HG02981 (cell line): Measurements from ENCODE around the gene SGSH.

Source experiments
- ATAC-seq: cut with Tn5 transposase; IDR thresholded peaks from one replicate; pipeline ENCODE4 v1.9.1; 2021; ENCODE audit warnings: mild to moderate bottlenecking, moderate library complexity; ENCODE audit not compliant: unreplicated experiment

Gene SGSH

DNA sequence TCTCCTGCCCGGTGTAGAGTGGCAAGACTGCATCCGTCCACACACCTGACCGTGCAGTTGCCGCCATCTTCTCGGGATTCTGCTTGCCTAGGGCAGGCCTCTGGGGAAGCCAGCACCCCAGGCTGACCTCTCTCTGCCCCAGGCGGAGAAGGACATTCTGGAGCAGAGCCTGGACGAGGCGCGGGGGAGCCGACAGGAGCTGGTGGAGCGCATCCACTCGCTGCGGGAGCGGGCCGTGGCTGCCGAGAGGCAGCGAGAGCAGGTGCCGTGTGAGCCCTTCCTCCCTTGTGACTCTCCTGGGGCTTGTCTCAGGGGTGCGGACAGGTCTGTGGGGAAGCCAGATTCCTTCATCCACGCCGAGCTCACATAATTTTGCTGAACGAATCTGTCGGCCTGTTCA is 30.5 kb downstream of the SGSH start:
- ATAC-seq, result no peak

DNA sequence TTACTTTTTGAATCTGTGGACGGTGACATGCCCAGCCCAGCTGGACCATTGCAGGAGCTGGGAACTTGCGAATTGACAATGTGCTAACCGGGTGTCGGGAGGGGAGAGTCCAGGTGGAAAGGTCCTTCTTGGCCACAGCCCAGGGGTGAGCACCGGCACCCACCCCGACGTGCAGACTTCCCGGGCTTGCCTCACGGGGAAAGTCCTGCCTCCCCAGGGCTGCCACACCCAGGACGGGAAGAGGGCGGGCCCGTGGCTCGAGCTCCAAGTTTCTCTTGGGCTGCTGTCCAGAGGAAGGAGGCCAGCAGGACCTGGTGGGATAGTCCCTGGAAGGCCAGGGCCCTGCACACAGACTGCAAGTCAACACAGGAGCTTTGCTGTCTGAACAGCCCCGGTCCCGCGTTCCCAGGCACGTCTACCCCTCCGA is 32.6 kb downstream of the SGSH start:
- ATAC-seq, result no peak

DNA sequence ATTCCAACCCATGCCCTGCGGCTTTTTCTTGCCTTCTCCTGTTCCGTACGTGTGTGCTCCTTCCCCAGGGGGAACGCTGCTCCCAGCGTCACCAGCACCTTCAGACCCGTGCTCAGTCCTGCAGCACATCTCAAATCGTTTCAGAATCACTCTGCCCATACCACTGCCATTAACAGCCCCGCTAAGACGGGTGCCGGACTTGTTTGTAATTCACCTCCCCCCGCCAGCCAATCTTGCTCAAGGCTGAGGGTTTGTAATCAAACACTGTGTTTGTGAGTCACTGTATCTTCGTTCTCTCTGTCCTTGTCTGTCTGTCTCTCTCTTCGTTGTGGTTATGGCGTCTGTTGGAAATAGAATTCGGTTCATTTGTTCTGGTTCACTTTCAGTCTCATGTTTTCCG is 33.0 kb downstream of the SGSH start:
- no peak for ATAC-seq

DNA sequence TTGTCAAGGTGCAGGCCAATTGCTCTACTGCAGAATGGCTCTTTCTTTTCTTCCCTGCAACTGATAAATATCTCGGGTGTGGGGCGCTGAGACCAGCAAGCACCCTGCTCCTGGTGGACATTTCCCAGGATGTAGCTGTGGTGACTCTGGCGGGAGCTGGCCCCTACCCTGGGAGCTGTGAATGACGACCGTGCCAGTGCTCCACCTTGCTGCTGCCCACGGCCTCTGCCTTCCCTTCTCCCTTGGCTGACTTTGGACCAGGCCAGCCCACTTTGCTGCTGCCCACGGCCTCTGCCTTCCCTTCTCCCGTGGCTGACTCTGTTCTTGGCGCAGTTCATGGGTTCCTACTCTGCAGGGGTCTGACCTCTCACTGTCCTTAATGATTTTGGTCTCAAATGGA is 34.2 kb downstream of the SGSH start:
- ATAC-seq, result no peak

DNA sequence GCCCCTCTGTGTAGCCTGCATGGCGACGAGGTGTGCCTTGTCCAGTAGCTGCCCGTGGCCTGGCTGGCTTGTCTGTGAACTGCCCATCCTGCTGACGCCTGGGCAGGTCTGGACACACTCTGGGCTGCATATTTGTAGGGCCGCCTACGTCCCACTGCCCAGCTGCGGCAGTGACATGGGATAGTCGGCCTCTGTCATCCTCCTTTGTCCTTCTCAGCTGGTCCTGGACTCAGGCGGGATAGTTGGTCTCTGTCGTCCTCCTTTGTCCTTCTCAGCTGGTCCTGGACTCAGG is 35.8 kb downstream of the SGSH start:
- no peak for ATAC-seq

DNA sequence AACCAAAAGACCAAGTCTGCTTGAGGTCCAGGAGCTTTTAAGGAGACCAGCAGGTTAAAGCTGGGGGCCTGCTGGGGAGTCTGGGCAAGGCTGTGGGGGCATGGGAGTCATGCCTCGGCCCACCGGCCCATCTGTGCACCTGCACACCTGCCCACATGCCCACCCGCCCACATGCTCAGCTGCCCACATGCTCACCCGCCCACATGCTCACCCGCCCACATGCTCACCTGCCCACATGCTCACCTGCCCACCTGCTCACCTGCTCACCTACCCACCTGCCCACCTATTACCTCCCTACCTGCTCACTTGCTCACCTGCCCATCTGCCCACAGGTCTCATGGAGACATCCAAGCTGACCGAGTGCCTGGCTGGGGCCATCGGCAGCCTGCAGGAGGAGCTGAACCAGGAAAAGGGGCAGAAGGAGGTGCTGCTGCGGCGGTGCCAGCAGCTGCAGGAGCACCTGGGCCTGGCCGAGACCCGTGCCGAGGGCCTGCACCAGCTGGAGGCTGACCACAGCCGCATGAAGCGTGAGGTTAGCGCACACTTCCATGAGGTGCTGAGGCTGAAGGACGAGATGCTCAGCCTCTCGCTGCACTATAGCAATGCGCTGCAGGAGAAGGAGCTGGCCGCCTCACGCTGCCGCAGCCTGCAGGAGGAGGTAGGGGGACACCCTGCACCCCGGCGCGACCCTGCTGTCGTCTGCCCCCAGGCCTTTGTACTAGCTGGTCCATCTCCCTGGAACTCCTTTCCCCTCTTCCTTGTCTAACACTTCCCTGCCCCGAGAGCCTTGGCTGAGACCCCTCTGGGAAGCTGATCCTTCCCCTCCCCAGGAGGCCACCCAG is 36.3 kb downstream of the SGSH start:
- ATAC-seq, result no peak

DNA sequence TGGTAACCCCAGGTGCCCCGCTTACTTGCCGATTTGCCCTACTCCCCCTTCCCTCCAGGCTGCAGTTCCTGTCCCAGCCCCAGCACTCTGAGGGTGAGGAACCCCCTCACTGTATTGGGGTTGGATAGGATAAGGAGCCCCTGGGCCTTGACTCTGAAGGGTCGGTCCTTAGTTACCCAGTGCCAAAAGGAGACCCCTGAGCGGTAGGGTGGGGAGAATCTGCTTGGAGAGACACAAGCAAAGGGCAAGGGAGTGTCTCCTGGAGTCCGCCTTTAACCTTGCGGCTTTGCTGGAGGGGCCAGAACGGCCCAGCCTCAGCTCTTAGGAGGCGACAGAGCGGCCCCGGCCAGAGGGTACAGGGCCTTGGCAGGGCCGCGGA is 37.3 kb downstream of the SGSH start:
- ATAC-seq, result no peak

DNA sequence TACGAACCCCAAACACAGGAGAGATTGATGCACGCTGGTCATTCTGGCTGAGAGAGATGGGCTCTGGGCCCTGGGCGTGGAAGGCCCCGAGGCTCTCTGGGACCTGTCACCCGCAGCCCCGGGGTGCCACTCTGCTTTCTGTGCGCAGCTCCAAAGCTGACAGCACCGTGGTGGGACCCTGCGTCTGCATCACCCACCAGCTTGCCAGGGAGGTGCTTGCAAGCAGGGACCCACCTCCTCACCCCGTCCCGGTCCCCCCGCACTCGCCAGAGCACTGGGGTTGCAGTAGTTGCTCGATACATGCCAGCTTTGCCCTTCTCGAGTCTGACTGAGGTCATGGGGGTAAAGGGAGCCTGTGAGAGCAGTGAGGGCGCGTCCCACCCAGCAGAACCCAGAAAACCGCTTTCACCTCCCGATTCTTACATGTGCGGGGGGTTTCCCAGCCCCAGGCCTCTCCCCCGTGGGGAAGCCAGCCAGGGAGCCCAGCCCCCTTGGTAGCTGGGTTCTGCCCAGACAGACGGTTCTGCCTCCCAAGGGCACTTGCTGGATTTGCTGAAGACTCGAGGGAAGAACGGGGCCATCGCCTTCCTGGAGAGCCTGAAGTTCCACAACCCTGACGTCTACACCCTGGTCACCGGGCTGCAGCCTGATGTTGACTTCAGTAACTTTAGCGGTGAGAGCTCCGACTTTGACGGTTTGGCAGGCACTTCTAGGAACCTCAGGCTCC is 37.9 kb downstream of the SGSH start:
- ATAC-seq, result no peak

DNA sequence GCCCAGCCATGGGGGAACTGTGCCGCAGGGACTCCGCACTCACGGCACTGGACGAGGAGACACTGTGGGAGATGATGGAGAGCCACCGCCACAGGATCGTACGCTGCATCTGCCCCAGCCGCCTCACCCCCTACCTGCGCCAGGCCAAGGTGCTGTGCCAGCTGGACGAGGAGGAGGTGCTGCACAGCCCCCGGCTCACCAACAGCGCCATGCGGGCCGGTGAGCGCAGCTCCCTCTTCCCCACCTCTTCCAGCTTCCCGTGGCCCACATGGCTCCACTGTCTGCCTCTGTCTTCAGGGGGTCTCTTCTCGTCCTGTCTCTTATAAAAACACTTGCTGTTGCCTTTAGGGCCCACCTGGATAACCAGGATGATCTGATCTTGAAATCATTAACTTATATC is 38.7 kb downstream of the SGSH start:
- no peak for ATAC-seq

DNA sequence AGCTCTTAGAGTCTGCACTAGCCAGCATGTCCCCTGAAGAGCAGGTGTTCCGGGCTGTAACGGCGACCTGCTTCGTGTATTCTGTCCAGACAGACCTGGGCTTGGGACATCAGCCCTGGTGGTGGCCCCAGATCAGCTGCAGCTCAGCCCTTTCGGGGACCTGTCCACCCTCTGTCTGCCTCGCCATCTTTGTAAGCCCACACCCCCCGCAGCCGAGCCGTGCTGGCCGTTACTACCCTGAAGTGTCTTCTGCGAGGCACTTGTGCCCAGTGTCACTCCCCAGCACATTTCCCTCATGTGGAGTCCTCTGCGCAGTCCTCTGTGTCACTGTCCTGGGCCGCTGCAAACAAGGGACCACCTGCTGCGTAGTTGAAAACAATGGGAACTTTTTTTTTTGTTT is 39.9 kb downstream of the SGSH start:
- no peak for ATAC-seq

DNA sequence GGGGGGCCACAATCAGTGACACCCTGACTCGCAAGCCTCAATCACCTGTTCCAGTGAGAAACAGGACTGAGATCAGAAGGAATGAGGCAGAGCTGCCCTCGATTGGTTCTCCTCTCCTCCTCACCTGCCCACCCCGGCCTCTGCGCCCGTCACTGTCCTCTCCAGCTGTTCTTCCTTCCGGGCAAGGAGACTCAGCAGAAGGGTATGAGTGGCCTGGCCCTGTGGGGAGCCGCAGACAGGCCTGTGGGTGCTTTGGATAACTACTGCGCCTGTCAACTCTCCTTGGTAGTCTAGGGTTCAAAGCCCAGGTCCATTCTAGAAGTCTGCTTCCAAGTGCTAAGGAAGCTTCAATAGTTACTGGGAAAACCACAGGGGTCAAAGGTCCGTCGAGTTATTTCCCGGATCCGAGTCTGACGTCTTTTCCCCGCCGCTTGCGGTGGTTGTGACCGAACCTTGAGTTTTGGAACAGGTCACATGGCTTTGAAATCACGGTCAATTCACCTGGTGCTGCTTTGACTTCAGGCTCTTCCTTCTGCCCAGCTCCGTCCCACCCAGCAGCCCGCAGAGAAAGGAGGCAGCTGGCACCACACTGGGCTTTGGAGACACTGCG is 42.0 kb downstream of the SGSH start:
- no peak for ATAC-seq

DNA sequence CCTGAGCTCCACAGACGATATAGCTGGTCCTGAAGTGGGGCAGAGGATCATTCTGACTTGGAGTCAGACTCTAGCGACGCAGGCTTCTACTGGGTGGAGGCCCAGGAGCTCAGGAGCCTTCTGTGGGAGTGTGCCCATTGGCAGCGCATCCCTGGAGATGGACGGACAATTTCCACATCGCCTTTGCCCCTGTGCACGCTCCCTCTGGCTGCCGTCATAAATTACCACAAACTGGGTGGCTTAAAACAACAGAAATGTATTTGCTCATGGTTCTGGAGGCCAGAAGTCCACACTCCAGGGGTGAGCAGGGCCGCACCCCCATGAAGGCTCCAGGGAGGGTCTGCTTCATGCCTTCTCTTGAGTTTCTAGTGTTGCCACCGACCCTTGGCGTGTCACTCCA is 43.4 kb downstream of the SGSH start:
- no peak for ATAC-seq

DNA sequence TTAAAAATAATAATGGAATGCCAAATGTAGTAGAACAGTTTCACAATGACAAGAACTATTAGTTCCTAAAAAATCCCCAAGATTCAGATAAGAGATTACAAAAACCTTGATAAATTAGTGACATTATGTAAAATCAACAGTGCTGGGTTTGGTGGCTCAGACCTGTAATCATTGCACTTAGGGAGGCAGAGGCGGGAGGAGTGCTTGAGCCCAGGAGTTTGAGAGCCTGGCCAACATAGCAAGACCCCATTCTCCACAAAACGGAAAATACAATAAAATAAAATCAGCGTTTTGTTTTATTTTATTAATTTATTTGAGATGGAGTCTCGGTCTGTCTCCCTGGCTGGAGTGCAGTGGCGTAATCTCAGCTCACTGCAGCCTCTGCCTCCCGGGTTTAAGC is 46.2 kb downstream of the SGSH start:
- ATAC-seq, result no peak

DNA sequence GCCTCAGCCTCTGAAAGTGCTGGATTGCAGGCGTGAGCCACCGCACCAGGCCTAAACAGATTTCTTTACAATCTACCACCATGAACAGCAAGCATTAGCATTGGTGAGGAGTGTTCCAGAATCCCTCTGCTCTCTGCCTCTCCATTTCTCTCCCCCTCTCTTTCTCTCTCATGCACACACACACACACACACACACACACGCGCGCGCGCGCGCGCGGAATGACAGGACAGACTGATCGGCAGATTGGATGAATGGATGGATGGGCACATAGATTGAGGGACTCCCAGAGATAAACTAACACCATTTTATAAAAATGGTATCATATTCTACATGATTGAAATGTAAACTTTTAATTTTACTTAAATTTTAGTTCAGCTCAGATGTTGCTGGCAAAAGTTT is 47.0 kb downstream of the SGSH start:
- ATAC-seq, result no peak

DNA sequence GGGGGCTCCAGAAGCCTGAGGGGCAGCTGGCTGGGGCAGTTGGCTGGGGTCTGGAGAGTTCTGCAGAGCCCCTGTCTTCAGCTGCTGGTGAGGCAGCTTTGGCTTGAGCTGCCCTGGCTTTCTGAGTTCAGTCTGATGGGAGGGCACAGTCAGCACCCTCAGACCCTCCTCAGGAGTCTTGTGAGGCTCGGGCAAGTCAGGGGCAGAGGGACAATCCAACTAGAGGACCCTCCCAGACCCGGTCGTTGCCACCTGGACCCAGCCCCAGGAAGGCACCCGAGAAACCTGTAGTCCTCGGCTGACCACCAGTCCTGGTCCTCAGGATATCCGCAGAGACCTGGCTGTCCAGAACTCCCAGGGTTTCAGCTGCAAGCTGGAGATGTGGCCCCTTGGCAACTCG is 48.5 kb downstream of the SGSH start:
- ATAC-seq, result no peak

DNA sequence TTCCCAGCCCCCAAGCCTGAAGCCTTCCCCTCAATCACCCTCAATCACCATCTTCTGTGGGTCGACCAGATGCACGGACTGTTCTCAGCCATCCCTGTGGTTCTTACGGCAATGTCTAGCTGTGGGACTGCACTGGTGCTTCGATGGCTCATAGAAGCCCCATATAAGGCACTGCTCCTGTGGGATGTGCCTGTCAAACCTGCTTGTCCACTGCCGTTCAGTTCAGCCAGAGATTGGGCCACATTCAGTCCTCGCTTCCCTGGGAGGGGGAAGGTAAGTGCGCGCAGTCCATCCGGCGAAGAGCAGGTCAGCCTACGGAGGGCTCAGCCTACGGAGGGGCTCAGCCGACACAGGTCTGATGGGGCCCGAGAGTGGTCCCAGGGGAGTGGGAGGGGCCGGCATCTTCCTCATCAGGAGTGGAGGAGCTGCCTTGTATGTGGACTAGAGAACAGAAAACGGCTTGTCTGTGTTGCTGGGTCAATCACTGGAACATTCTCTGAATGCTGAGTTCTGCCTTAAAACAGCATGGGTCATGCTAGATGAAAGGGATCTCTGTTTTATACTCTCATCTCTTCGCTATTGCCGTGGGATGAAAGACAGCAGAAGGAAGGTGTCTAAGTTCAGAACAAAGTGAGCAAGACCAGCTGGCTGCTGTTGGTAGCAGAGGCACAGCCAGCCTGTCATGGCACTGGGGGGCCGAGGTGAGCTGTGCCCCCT is 50.2 kb downstream of the SGSH start, which contains the start of gene CARD14:
Gene CARD14 (plus strand): TSS at position 247 of the 717 bp plus-strand sequence. CDS start 11,409 bp downstream, outside the sequence.
- no peak for ATAC-seq

DNA sequence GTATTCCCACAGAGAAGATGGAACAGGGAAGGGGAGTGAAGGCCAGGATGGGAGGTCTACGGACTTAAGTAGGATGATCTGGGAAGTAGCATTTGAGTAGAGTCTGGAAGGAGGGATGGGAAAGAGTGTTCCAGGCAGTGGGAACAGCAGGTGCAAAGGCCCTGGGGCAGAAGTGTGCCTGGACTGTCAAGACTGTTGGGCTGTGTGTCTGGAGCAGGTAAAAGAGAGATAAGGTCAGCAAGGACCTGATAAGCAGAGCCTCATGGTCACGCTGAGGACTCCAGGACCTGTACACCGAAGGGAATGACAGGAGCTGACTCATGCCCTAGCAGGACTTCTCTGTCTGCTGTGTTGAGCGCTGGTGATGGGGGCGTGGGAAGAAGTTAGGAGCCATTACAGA is 51.0 kb downstream of the SGSH start:
- no peak for ATAC-seq

DNA sequence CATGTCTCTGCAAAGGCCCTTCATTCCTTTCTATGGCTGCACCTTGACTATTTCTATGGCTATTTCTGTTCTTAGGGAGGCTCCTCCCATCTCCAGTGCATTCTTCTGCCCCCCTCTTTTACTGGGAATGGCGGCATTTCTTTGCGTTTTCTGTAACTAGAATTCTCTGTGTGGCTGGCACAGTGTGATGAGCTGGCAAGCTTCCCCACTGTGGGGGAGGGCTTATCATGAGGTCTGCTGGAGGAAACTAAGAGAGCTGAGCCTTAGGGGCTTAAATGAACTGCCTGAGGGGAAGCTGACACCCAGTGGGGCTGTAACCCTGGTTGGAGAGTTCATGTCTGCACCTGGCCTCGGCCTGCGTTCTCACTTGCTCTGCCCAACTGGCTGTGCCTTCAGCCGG is 51.8 kb downstream of the SGSH start:
- no peak for ATAC-seq

DNA sequence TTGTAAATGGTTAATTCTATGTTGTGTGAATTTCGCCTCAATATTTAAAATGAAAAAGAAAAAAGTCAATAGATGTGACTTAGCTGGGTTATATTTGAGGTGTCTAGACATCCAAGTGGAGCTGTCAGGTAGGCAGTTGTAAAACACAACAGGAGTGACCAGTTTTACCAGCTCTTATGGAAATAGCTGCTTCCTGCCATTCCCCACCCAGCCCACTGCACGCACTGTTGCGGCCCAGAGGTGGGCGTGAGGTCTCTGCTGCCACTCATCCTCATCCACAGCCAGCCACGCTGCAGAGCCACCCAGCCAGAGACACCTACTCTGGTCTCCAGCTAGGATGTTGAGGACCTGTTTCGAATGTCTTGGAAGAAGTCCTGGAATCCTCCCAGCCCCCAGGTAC is 53.7 kb downstream of the SGSH start:
- no peak for ATAC-seq

DNA sequence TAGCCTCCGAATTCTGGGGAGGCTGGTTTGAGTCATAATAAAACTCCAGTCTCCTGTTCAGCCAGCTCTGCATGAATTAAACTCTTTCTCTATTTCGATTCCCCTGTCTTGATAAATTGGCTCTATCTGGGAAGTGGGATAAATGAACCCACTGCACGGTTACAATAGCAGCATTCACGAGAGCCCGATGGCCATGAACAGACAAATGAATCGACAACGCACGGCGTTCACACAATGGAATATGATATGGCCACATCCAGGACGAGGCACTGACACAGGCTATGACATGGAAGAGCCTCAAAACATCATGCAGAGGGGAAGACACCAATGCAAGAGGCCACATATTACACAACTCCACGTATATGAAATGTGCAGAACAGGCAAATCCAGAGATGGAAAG is 55.9 kb downstream of the SGSH start:
- ATAC-seq, result no peak

DNA sequence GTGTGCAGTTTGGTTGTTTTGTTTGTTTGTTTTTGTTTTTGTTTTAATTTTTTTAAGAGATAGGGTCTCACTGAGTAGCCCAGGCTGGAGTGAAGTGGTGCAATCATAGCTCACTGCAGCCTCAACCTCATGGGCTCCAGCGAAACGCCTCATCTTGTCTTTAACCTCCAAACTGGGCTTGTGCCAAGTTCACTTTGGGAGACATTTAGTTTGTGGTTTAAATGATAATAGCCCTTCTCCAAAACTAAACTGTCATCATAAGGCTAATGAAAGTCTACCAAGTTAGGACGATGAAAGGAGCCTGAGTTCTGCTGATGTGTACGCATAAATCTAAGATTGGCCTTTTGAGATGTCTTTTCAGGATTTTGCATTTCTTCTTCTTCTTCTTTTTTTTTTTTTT is 56.8 kb downstream of the SGSH start:
- ATAC-seq, result no peak

DNA sequence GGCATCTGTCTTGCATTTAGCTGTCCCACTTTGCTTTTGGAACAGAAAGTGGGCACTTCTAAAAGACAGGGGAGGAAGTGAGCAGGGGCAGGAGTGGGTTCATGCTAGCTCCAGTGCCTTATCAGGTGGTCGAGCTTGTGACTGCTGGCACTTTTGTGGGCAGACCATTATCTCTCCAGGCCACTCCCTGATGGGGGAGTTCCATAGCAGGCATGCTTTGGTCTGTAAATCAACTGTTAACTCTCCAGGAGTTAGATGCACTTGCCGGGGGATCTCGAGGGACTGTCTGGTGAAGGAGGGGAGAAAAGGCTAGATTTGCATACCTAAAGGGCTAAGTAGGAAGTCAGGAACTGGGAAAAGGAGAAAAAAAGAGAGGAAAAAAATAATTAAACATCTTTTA is 59.6 kb downstream of the SGSH start:
- ATAC-seq, result no peak
